ENCODE results near the gene IPO11.

IPO11 gene

GRCh38 chr5:62373382-62373781 lies 39.2 kb upstream of the IPO11 start:
- no peak overlapping the region for H4K8ac ChIP-seq (ENCODE audit: low read length)
- H3K23ac ChIP-seq (ENCODE audit: low read length in 2 of 2), result no peak overlapping the region
- H2BK120ac ChIP-seq (ENCODE audit: low read depth, low read length), result no peak overlapping the region
- no peak overlapping the region for H3K18ac ChIP-seq (ENCODE audit: low read depth in 1 of 2, low read length in 2 of 2)
- H3K4ac ChIP-seq (ENCODE audit: low read depth in 1 of 2, low read length in 2 of 2), result no peak overlapping the region
- WGBS, result 100% methylated on average over 2 of the region's 3 CpGs
- H2BK12ac ChIP-seq (ENCODE audit: low read length in 2 of 2), result no peak overlapping the region
- no peak overlapping the region for H2AFZ ChIP-seq (ENCODE audit: low read depth, low read length)
- no peak overlapping the region for H3K9ac ChIP-seq (ENCODE audit: low read length)
- H2AK5ac ChIP-seq (ENCODE audit: low read length, severe bottlenecking), result no peak overlapping the region
- H3K14ac ChIP-seq (ENCODE audit: low read length in 2 of 2), result no peak overlapping the region
- no peak overlapping the region for H3K4me2 ChIP-seq (ENCODE audit: low read length, poor library complexity, severe bottlenecking)
- DNase-seq, result no peak
- H4K91ac ChIP-seq (ENCODE audit: low read length), result no peak overlapping the region
- no peaks in the 10 kb centered on the region for H3K9me3 ChIP-seq (ENCODE audit: control insufficient read depth, low read length)
- H3K4me1 ChIP-seq (ENCODE audit: control insufficient read depth, insufficient read depth, low read depth, low read length), result no peaks in the 10 kb centered on the region
- H2BK5ac ChIP-seq (ENCODE audit: low read depth, low read length, poor library complexity, severe bottlenecking), result no peak overlapping the region
- H3K36me3 ChIP-seq (ENCODE audit: control insufficient read depth in 1 of 2, insufficient read depth in 2 of 2, low read depth in 1 of 2, low read length in 2 of 2), result peaks cover 9 to 74% of the 10 kb centered on the region in 2 experiments
- no peak overlapping the region for H3K27ac ChIP-seq (ENCODE audit: low read length, poor library complexity, severe bottlenecking)
- no peak overlapping the region for H3K4me3 ChIP-seq (ENCODE audit: insufficient read depth in 1 of 2, low read depth in 1 of 2, low read length in 2 of 2)
- H3K79me1 ChIP-seq (replicated peaks; ENCODE audit: low read length, poor library complexity, severe bottlenecking), result peaks cover 10% of the 10 kb centered on the region
- H3K27me3 ChIP-seq (ENCODE audit: control insufficient read depth in 1 of 2, insufficient read depth in 1 of 2, low read length in 2 of 2), result no peaks in the 10 kb centered on the region
- no peak overlapping the region for H2BK15ac ChIP-seq (ENCODE audit: low read depth, poor library complexity, severe bottlenecking)

GRCh38 chr5:62374090-62374489 lies 38.5 kb upstream of the IPO11 start:
- Histone ChIP-seq H3K9me3 (ENCODE audit: control insufficient read depth, low read length) (no peaks in the 10 kb centered on the region), H4K8ac (ENCODE audit: low read length) (no peak overlapping the region), H2AK5ac (ENCODE audit: low read length, severe bottlenecking) (no peak overlapping the region), H3K9ac (ENCODE audit: low read length) (no peak overlapping the region), H3K23ac (ENCODE audit: low read length in 2 of 2) (no peak overlapping the region), H3K27me3 (ENCODE audit: control insufficient read depth in 1 of 2, insufficient read depth in 1 of 2, low read length in 2 of 2) (no peaks in the 10 kb centered on the region), H3K4me3 (ENCODE audit: insufficient read depth in 1 of 2, low read depth in 1 of 2, low read length in 2 of 2) (no peak overlapping the region), H2BK15ac (ENCODE audit: low read depth, poor library complexity, severe bottlenecking) (no peak overlapping the region), H3K18ac (ENCODE audit: low read depth in 1 of 2, low read length in 2 of 2) (no peak overlapping the region), H2BK120ac (ENCODE audit: low read depth, low read length) (no peak overlapping the region), H3K36me3 (ENCODE audit: control insufficient read depth in 1 of 2, insufficient read depth in 2 of 2, low read depth in 1 of 2, low read length in 2 of 2) (peaks cover 12 to 78% of the 10 kb centered on the region in 2 experiments), H3K4ac (ENCODE audit: low read depth in 1 of 2, low read length in 2 of 2) (no peak overlapping the region), H4K91ac (ENCODE audit: low read length) (no peak overlapping the region), H3K79me1 (replicated peaks; ENCODE audit: low read length, poor library complexity, severe bottlenecking) (peaks cover 10% of the 10 kb centered on the region), H3K4me1 (ENCODE audit: control insufficient read depth, insufficient read depth, low read depth, low read length) (no peaks in the 10 kb centered on the region), H2BK5ac (ENCODE audit: low read depth, low read length, poor library complexity, severe bottlenecking) (no peak overlapping the region), H2BK12ac (ENCODE audit: low read length in 2 of 2) (no peak overlapping the region), H3K27ac (ENCODE audit: low read length, poor library complexity, severe bottlenecking) (no peak overlapping the region), H3K14ac (ENCODE audit: low read length in 2 of 2) (no peak overlapping the region), H3K4me2 (ENCODE audit: low read length, poor library complexity, severe bottlenecking) (no peak overlapping the region), H2AFZ (ENCODE audit: low read depth, low read length) (no peak overlapping the region)
- no CpG with 5 or more reads among the region's 1 CpG for WGBS
- no peak for DNase-seq

GRCh38 chr5:62375627-62376026 lies 36.9 kb upstream of the IPO11 start:
- H3K4me2 ChIP-seq (ENCODE audit: low read length, poor library complexity, severe bottlenecking), result no peak overlapping the region
- H3K36me3 ChIP-seq (ENCODE audit: control insufficient read depth in 1 of 2, insufficient read depth in 2 of 2, low read depth in 1 of 2, low read length in 2 of 2), result peaks cover 16 to 86% of the 10 kb centered on the region in 2 experiments
- H2BK120ac ChIP-seq (ENCODE audit: low read depth, low read length), result no peak overlapping the region
- DNase-seq, result no peak
- H4K91ac ChIP-seq (ENCODE audit: low read length), result no peak overlapping the region
- no peak overlapping the region for H2AK5ac ChIP-seq (ENCODE audit: low read length, severe bottlenecking)
- peaks cover 13% of the 10 kb centered on the region for H3K79me1 ChIP-seq (replicated peaks; ENCODE audit: low read length, poor library complexity, severe bottlenecking)
- no peak overlapping the region for H2BK5ac ChIP-seq (ENCODE audit: low read depth, low read length, poor library complexity, severe bottlenecking)
- H3K14ac ChIP-seq (ENCODE audit: low read length in 2 of 2), result no peak overlapping the region
- H3K18ac ChIP-seq (ENCODE audit: low read depth in 1 of 2, low read length in 2 of 2), result no peak overlapping the region
- no peak overlapping the region for H3K9ac ChIP-seq (ENCODE audit: low read length)
- no peak overlapping the region for H3K4ac ChIP-seq (ENCODE audit: low read depth in 1 of 2, low read length in 2 of 2)
- H2BK15ac ChIP-seq (ENCODE audit: low read depth, poor library complexity, severe bottlenecking), result no peak overlapping the region
- H3K4me3 ChIP-seq (ENCODE audit: insufficient read depth in 1 of 2, low read depth in 1 of 2, low read length in 2 of 2), result no peak overlapping the region
- no peak overlapping the region for H2AFZ ChIP-seq (ENCODE audit: low read depth, low read length)
- H3K9me3 ChIP-seq (ENCODE audit: control insufficient read depth, low read length), result no peaks in the 10 kb centered on the region
- no peaks in the 10 kb centered on the region for H3K4me1 ChIP-seq (ENCODE audit: control insufficient read depth, insufficient read depth, low read depth, low read length)
- no peak overlapping the region for H2BK12ac ChIP-seq (ENCODE audit: low read length in 2 of 2)
- H4K8ac ChIP-seq (ENCODE audit: low read length), result no peak overlapping the region
- no peaks in the 10 kb centered on the region for H3K27me3 ChIP-seq (ENCODE audit: control insufficient read depth in 1 of 2, insufficient read depth in 1 of 2, low read length in 2 of 2)
- no peak overlapping the region for H3K27ac ChIP-seq (ENCODE audit: low read length, poor library complexity, severe bottlenecking)
- no peak overlapping the region for H3K23ac ChIP-seq (ENCODE audit: low read length in 2 of 2)

- Histone ChIP-seq H3K79me1 (replicated peaks; ENCODE audit: low read length, poor library complexity, severe bottlenecking) (peaks cover 13% of the 10 kb centered on the region), H3K27me3 (ENCODE audit: control insufficient read depth in 1 of 2, insufficient read depth in 1 of 2, low read length in 2 of 2) (no peaks in the 10 kb centered on the region), H3K18ac (ENCODE audit: low read depth in 1 of 2, low read length in 2 of 2) (no peak overlapping the region), H3K14ac (ENCODE audit: low read length in 2 of 2) (no peak overlapping the region), H2BK120ac (ENCODE audit: low read depth, low read length) (no peak overlapping the region), H3K36me3 (ENCODE audit: control insufficient read depth in 1 of 2, insufficient read depth in 2 of 2, low read depth in 1 of 2, low read length in 2 of 2) (peaks cover 17 to 90% of the 10 kb centered on the region in 2 experiments), H3K4me3 (ENCODE audit: insufficient read depth in 1 of 2, low read depth in 1 of 2, low read length in 2 of 2) (no peak overlapping the region), H3K27ac (ENCODE audit: low read length, poor library complexity, severe bottlenecking) (no peak overlapping the region), H2BK15ac (ENCODE audit: low read depth, poor library complexity, severe bottlenecking) (no peak overlapping the region), H2BK5ac (ENCODE audit: low read depth, low read length, poor library complexity, severe bottlenecking) (no peak overlapping the region), H3K9ac (ENCODE audit: low read length) (no peak overlapping the region), H3K23ac (ENCODE audit: low read length in 2 of 2) (no peak overlapping the region), H4K91ac (ENCODE audit: low read length) (no peak overlapping the region), H3K4me2 (ENCODE audit: low read length, poor library complexity, severe bottlenecking) (no peak overlapping the region), H3K9me3 (ENCODE audit: control insufficient read depth, low read length) (no peaks in the 10 kb centered on the region), H2AFZ (ENCODE audit: low read depth, low read length) (no peak overlapping the region), H4K8ac (ENCODE audit: low read length) (no peak overlapping the region), H3K4me1 (ENCODE audit: control insufficient read depth, insufficient read depth, low read depth, low read length) (no peaks in the 10 kb centered on the region), H2AK5ac (ENCODE audit: low read length, severe bottlenecking) (no peak overlapping the region), H2BK12ac (ENCODE audit: low read length in 2 of 2) (no peak overlapping the region), H3K4ac (ENCODE audit: low read depth in 1 of 2, low read length in 2 of 2) (no peak overlapping the region)
- DNase-seq, result no peak
- 100% methylated on average over 2 of the region's 3 CpGs for WGBS
These were observed 36.5 kb upstream of the IPO11 start for GRCh38 chr5:62376064-62376463.
